Measurements from ENCODE around the gene STS. TPM values are rescaled to one million over a fixed set of nuclear protein-coding genes. Genes with fewer than 3 reads are reported as not detected.

STS gene
- total and polyA plus RNA-seq, 2 donors from 2014 or later = 2.7 to 13.4 TPM

DNA sequence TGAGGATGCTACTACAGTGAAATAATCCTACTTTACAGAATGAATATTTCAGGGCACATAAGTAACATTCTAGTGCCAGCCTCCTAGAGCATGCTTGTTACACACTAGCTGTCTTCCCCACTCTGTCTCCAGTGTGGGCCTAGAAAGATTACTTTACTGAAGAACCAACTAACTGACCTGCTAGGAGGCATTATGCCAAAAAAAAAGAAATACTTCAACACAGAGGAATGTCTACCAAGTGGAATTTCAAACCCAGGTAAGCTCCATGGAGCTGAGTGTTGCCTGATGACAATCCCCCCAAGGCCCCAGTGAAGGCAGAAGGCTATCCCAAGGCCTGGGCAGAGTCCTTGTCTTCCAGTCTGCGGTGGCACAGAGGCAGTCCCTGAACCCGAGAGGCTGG is 40.9 kb upstream of the STS start:
- no peaks in the 10 kb centered on the region for H3K27me3 ChIP-seq (ENCODE audit: control insufficient read depth, insufficient read depth, low read length)
- no peak for FAIRE-seq
- DNase-seq = no peak
- intact Hi-C loops (cut with DNase I) = no loop called here
- TF ChIP-seq CTCF (IDR thresholded peaks at IDR 0.05; ENCODE audit: borderline replicate concordance, extremely low read depth, insufficient read depth) = no peak
- H3K4me1 ChIP-seq (ENCODE audit: control insufficient read depth in 2 of 3, insufficient read depth in 2 of 3, low read depth in 1 of 3, low read length in 3 of 3) = peaks cover 0 to 9% (median 3%) of the 10 kb centered on the region in 3 donors
- H3K27ac ChIP-seq (ENCODE audit: low read depth in 2 of 2, low read length in 2 of 2) = no peak overlapping the region
- peaks cover 0 to 1% (median 0%) of the 10 kb centered on the region in 3 donors for H3K9me3 ChIP-seq (ENCODE audit: control insufficient read depth in 2 of 3, insufficient read depth in 1 of 3, low read length in 3 of 3)
- no peak overlapping the region for H3K9ac ChIP-seq (ENCODE audit: low read length in 3 of 3)
- H3K4me3 ChIP-seq (ENCODE audit: low read length in 3 of 3) = no peak overlapping the region
- peaks cover 0 to 5% (median 4%) of the 10 kb centered on the region in 3 donors for H3K36me3 ChIP-seq (ENCODE audit: control insufficient read depth in 2 of 3, insufficient read depth in 3 of 3, low read length in 3 of 3)

DNA sequence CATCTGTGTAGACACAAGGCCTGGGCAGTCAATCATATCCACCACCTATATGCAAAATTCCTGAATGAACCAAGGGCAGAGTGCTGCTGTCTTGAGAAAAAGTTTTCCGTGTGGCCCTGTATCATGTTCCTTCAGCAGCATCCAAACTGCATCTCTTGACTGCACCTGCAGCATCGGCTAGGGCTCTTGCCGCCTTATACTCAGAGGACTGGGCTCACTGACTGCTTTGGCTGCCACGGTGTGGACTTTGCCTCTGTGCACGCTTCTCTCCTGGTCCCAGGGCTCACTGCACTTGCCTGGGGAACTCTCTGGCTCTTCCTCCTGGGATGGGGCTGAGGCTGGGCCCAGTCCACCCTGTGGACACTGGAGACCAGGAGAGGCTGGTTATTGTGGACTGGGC is 39.5 kb upstream of the STS start:
- H3K4me1 ChIP-seq (ENCODE audit: control insufficient read depth in 2 of 3, insufficient read depth in 2 of 3, low read depth in 1 of 3, low read length in 3 of 3) = peaks cover 0 to 9% (median 3%) of the 10 kb centered on the region in 3 donors
- no peak for FAIRE-seq
- TF ChIP-seq CTCF (IDR thresholded peaks at IDR 0.05; ENCODE audit: borderline replicate concordance, extremely low read depth, insufficient read depth) = no peak
- H3K36me3 ChIP-seq (ENCODE audit: control insufficient read depth in 2 of 3, insufficient read depth in 3 of 3, low read length in 3 of 3) = peaks cover 0 to 5% (median 4%) of the 10 kb centered on the region in 3 donors
- H3K9ac ChIP-seq (ENCODE audit: low read length in 3 of 3) = no peak overlapping the region
- H3K4me3 ChIP-seq (ENCODE audit: low read length in 3 of 3) = no peak overlapping the region
- no peak for DNase-seq
- no peak overlapping the region for H3K27ac ChIP-seq (ENCODE audit: low read depth in 2 of 2, low read length in 2 of 2)
- peaks cover 0 to 1% (median 0%) of the 10 kb centered on the region in 3 donors for H3K9me3 ChIP-seq (ENCODE audit: control insufficient read depth in 2 of 3, insufficient read depth in 1 of 3, low read length in 3 of 3)
- no peaks in the 10 kb centered on the region for H3K27me3 ChIP-seq (ENCODE audit: control insufficient read depth, insufficient read depth, low read length)
- intact Hi-C loops (cut with DNase I) = no loop called here

DNA sequence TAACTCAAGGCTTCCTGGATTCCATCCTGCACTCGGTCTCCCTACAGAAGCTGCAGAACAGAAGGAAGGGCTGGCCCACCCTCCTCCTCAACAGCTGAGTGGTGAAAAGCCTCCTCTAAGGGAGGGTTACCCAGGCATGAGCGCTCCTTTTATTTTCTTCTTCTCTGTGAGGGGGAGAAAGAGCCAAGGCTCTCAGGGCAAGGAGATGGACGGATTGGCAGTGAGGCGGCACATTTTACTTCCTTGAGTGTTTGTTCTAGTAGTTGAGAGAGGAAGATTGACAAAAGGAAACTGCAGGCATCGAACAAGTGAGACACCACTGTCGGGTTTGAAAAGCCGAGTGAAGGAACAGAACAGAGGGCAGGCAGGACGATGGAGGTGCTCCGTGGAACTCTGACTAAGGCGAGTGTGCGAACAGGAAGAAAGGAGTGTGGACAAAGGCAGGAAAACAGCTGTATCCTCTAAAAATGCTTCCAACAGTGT is 38.4 kb upstream of the STS start:
- FAIRE-seq (no peak), DNase-seq (peak in 3 of 5 donors; percentile 46 to 71 (median 58))
- Histone ChIP-seq H3K27ac (ENCODE audit: low read depth in 2 of 2, low read length in 2 of 2) (no peak overlapping the region), H3K9me3 (ENCODE audit: control insufficient read depth in 2 of 3, insufficient read depth in 1 of 3, low read length in 3 of 3) (no peaks in the 10 kb centered on the region), H3K27me3 (ENCODE audit: control insufficient read depth, insufficient read depth, low read length) (no peaks in the 10 kb centered on the region), H3K36me3 (ENCODE audit: control insufficient read depth in 2 of 3, insufficient read depth in 3 of 3, low read length in 3 of 3) (peaks cover 0 to 4% (median 3%) of the 10 kb centered on the region in 3 donors), H3K9ac (ENCODE audit: low read length in 3 of 3) (peak overlapping the region in 1 of 3 donors; percentile 36), H3K4me3 (ENCODE audit: low read length in 3 of 3) (peak overlapping the region in 2 of 3 donors; percentile 26), H3K4me1 (ENCODE audit: control insufficient read depth in 2 of 3, insufficient read depth in 2 of 3, low read depth in 1 of 3, low read length in 3 of 3) (peaks cover 0 to 9% (median 3%) of the 10 kb centered on the region in 3 donors)
- no peak for TF ChIP-seq CTCF (IDR thresholded peaks at IDR 0.05; ENCODE audit: borderline replicate concordance, extremely low read depth, insufficient read depth)
- intact Hi-C loops (cut with DNase I) = no loop called here

Data from kidney (tissue), 14 donors.